Skin of body (tissue), 2 donors: Measurements from ENCODE around the gene NACA2. TPM values are rescaled to one million over a fixed set of nuclear protein-coding genes. Genes with fewer than 3 reads are reported as not detected.
"Not testable (repeated sequence)": the region's sequence is repeated elsewhere in the genome, so short reads cannot be mapped to it uniquely, and the experiment has no call there.

ENCODE experiments used
- DNase-seq: peaks from one replicate; lab custom pipeline; 2025; lab: John Stamatoyannopoulos, UW
- total RNA-seq: library from RNA; depleted of rRNA; stranded (reverse); fragments of >200 nt; gene quantifications from one replicate; pipeline ENCODE4 v1.2.3, GENCODE V29; 2014

The NACA2 gene
- total RNA-seq, 1 donor from 2014 or later: not detected

- DNase-seq: not testable (repeated sequence)
These were observed 38.5 kb downstream of the NACA2 start for GRCh38 chr17:61552560-61552959.

DNA sequence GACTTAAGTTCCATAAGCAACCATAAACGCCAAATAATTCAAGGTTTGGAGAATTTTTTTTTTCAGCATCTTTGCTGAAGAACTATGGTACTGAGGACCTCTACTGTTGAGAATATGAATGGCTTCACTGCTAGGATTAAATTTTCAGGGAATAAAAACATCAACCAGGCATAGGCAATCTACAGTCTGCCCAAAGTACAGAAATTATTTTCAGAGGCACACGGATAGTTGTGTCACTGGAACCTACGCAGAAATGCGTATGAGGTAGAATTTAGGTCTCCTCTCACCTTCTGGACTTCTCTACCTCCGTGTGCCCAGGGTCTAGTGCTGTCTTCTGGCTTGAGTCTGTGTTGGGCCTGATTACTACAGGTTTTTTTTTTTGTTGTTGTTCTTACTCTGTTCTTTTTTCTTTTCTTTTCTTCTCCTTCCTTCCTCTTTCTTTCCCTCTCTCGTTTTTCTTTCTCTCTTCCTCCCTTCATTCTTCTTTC, 39.7 kb downstream of the NACA2 start:
- DNase-seq: no peak

- no peak for DNase-seq
These were observed 43.9 kb downstream of the NACA2 start for GRCh38 chr17:61547113-61547512.

DNA sequence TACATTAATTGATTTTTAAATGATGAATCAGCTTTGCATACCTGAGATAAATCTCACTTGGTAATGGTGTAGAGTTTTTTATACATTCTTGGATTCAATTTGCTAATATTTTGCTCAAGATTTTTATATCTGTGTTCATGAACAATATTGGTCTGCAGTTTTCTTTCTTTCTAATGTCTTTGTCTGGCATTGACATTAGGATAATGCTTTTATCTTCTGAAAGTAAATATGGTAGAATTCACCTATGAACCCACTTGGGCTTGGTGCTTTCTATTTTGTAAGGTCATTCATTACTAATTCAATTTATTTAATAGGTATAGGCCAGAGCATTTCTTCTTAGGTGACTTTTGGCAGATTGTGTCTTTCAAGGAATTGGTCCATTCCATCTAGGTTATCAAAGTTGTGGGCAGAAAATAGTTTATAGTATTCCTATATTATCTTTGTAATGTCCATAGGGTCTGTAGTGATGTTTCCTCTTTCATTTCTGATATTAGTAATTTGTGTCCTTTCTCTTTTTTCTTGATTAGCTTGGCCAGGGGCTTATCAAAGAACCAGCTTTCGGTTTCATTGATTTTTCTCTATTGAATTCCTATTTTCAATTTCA, 45.6 kb downstream of the NACA2 start:
- no peak for DNase-seq

GRCh38 chr17:61543786-61544415, 47.1 kb downstream of the NACA2 start:
- no peak for DNase-seq

- no peak for DNase-seq
These were observed 49.0 kb downstream of the NACA2 start for GRCh38 chr17:61542027-61542426.

DNA sequence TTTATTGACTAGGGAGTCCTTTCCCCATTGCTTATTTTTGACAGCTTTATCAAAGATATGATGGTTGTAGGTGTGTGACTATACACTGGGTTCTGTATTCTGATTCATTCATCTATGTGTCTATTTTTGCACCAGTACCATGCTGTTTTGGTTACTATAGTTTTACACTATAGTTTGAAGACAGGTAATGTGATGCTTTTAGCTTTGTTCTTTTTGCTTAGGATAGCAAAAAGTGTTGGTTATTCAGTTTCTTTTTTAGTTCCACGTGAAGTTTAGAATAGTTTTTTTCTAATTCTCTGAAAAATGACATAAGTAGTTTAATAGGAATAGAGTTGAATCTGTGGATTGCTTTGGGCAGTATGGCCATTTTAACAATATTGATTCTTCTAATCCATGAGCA, 50.1 kb downstream of the NACA2 start:
- DNase-seq: no peak

Other genes starting within 250 kb of the NACA2 start
- gene TBX2, start 191.4 kb downstream of the NACA2 start, total RNA-seq: 2.5 TPM
- 0.69 TPM for gene TBX4, start 138.8 kb downstream of the NACA2 start, total RNA-seq